NCI-H2029 treated with DMSO at 0.1 percent for 48 hours (cell line): Measurements from ENCODE around the gene GPBP1L1.
"Not testable (repeated sequence)": the region's sequence is repeated elsewhere in the genome, so short reads cannot be mapped to it uniquely, and the experiment has no call there.

ENCODE experiments used
- DNase-seq: peaks from one replicate; lab custom pipeline; 2025; lab: John Stamatoyannopoulos, UW

GPBP1L1 gene

DNA sequence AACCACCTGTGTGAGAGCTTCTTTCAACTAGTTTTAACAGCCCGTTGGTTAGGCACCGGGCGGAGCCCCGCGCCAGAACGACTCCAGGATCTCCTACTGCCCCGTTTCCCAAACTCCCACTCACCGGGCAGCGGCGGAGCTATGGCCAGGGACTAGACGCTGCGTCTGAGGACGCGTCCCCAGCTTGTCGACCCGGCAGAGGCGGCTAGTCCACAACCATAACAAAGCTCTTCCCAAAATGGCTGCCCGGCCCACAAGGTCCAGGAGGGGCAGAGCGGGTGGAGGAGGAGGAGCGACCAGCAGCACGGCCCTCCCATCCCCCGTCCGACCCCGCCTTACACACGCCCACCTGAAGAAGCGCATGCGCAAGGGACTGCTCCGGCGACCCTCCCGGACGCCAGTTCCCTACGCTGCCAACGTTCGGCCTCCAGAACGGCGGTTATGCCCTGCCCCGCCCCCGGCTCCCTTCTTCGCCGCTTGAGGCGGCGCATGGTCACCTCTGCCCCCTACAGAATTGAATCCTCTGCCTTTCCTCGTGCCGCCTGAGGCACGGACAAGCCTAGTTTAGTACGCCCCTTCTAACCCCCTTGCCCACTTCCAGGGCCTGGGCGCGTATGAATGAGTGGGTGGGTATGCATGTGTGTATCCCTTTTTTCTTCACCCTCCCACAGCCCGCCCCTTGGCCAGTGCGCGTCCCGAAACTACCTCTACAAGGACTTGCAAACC is at the start of gene GPBP1L1:
Gene GPBP1L1 (minus strand): TSS at position 246 of the 726 bp plus-strand sequence. CDS start 27,446 bp downstream, outside the sequence.
- peak; percentile 99 for DNase-seq

GRCh38 chr1:45730780-45731319 is 44.5 kb upstream of the GPBP1L1 start:
- DNase-seq = no peak

DNA sequence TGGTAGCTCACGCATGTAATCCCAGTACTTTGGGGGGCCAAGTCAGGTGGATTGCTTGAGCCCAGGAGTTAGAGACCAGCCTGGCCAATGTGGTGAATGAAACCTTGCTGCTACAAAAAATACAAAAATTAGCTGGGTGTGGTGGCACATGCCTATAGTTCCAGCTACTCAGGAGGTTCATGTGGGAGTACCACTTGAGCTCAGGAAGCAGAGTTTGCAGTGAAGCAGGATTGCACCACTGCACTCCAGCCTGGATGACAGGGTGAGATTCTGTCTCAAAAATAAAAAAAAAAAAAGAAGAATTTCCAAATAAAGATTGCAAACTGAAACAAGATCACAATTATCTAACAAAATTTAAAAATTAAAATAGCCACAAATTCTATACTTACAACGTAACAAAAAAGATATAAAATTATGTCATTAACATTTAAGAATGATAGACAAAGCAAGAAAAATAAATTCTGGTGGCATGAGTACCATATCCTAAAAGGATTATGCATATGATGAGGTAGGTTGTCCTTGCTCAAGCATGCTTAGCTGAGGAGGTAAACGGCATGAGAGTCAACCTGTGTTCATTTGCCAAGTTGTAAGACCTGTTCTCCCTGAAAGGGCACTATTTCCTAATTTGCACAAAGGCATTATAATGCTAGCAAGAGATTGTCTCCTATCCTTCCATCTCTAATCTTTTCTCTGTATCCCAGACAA is 43.9 kb upstream of the GPBP1L1 start:
- peak; percentile 71 for DNase-seq

DNA sequence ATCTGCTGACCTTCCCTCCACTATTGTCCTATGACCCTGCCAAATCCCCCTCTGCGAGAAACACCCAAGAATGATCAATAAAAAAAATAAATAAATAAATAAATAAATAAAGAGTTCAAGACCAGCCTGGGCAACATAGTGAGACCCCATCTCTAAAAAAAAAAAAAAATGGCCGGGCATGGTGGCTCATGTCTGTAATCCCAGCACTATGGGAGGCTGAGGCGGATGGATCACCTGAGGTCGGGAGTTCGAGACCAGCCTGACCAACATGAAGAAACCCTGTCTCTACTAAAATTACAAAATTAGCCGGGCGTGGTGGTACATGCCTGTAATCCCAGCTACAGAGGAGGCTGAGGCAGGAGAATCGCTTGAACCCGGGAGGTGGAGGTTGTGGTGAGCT is 39.7 kb upstream of the GPBP1L1 start:
- not testable (repeated sequence) for DNase-seq

DNA sequence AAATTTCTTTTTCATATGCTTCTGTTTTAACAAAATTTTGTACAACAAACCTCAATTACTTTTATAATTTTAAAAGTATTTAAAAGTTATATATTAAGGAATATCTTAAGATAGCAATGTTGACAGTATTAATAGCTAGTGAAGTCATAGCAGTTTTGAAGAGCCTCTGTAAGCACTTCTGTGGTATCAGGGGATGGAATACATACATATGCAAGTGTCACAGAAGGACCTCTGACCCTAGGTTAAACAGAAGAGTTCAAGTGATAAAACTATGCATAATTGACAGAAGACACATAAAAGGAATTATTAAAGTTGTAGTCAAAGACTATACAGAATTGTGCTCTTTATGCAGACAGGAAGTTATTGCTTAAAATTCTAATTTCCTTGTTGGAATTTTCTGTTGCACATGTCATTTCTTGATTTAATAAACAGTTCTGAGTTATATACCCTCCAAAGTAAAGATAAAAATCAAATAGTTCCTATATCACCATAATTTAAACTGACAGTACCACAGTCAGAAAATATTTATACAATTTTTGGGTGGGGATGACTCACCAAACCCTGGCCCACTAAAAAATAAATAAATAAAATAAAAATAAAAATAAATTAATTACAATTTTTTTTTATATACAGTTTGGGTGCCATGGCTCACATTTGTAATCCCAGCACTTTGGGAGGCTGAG is 37.1 kb upstream of the GPBP1L1 start:
- no peak for DNase-seq

- no peak for DNase-seq
Observed at GRCh38 chr1:45722809-45723208, 36.5 kb upstream of the GPBP1L1 start.

DNA sequence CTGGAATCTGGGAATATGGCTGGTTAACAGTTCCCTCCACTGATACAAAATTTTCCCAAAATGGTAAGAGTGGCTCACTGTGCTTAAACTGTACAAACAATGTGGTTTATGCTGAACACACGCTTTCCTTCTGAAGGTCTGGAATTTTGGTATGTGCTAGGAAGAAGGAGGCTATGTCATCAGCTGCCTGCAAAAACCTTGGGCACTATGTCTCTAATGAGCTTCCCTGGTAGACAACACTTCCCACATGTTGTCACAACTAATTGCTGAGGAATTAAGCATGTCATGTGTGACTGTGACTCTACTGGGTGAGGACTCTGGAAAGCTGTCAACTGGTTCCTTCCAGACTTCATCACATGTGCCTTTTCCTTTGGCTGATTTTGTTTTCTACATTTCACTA is 34.9 kb upstream of the GPBP1L1 start:
- no peak for DNase-seq

- DNase-seq = no peak
Observed at GRCh38 chr1:45718289-45718688, 32.0 kb upstream of the GPBP1L1 start.

DNA sequence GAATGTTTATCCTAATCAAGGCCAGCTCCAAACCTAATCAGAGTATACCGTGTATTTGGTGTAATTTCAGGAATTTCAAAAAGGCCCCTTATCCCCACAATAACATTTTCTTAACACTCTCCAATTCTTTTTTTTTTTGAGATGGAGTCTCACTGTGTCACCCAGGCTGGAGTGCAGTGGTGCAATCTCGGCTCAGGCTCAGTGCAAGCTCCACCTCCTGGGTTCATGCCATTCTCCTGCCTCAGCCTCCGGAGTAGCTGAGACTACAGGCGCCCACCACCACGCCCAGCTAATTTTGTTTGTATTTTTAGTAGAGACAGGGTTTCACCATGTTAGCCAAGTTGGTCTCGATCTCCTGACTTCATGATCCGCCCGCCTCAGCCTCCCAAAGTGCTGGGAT is 31.1 kb upstream of the GPBP1L1 start:
- not testable (repeated sequence) for DNase-seq

DNA sequence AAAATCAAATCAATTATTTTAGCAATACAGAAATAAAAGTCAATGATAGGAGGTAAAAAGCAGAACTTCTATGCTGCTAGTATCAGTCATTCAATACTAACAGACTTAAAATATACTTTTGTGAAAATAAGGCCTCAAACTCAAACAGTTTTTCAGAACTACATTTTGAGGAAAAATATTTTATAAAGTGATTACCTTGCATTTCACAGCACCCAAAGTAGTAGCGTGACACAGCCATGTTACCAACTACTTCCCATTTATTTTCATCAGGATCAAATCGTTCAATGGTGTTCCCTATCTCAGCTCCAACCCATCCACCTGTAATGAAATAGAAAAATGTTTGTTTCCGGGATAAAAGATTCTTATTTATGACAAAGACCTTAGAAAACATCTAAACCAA is 30.4 kb upstream of the GPBP1L1 start:
- no peak for DNase-seq

DNA sequence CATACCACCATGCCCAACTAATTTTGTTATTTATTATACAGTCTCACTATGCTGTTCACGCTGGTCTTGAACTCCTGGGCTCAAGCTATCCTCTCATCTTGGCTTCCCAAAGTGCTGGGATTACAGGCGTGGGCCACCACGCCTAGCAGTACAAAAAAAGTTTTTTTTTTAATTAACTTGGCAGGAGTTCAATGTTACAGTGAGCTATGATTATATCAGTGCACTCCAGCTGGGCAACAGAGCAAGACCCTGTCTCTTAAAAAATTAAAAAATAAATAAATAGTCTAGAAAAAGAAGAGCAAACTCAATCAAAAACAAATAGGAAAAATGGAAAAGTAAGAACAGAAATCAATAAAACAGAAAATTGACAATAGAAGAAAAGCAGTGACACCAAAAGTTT is 27.4 kb upstream of the GPBP1L1 start:
- DNase-seq = no peak

- DNase-seq = no peak
Observed at GRCh38 chr1:45704637-45705036, 18.3 kb upstream of the GPBP1L1 start.

DNA sequence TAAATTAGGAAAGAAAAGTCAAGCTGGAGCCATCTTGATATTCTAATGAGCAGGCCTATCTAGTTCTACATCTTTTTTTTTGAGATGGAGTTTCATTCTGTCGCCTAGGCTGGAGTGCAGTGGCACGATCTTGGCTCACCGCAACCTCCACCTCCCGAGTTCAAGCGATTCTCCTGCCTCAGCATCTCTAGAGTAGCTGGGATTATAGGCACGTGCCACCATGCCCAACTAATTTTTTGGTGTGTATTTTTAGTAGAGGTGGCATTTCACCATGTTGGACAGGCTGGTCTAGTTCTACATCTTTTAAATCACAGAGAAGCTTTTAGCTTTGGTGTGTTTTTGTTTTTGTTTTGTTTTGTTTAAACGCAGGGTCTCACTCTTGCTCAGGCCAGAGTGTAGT is 8.5 kb upstream of the GPBP1L1 start:
- DNase-seq = no peak

GRCh38 chr1:45693811-45694210 is 7.5 kb upstream of the GPBP1L1 start:
- not testable (repeated sequence) for DNase-seq

DNA sequence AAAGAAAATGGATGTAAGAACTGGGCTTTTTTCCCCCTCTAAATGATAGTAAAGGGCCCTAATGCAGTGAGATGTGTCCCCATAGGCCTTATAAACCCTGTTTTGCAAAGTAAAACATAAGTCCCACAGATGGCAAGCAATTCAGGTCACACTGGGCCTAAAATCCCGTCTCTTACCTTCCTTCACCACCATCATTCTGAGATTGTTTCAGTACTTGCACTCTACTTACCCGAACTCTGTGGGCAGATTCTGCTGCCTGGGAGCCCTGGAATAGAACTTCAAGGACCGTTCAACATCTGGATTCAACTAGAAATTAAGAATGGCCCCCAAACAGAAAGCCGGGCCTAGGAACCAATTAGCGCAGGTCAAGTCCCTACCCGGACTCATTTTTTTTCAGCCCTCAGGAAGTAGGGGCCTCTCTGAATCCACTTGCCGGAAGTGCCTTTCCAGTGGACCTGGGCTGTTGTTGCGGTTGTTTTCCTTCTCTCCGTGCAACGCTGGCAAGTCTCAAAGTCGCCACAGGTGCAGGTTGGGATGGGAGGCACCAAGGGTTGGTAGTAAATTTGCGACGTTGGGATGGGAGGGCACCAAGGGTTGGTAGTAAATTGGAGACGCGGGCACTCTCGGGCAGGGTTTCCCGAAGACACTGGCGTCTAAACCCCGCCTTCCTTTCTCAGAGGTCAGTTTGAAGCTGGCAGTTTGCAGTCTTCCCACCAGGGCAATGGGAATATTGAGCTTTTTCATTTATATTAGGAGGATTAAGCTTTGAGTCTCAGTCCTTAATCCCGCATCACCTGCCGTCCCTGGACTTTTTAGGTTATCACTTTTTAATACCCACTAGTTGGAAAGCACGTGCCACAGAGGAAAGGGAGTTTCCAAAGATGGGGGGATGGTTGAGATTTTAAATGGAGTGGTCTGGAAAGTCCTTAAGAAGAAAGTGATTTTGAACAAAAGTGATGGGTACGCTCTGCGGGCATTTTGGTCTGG is 1.7 kb upstream of the GPBP1L1 start, which contains the start of gene TMEM69:
Gene TMEM69 (plus strand): TSS at position 428 of the 987 bp plus-strand sequence. CDS start 2,888 bp downstream, outside the sequence.
- DNase-seq = peak; percentile 96

DNA sequence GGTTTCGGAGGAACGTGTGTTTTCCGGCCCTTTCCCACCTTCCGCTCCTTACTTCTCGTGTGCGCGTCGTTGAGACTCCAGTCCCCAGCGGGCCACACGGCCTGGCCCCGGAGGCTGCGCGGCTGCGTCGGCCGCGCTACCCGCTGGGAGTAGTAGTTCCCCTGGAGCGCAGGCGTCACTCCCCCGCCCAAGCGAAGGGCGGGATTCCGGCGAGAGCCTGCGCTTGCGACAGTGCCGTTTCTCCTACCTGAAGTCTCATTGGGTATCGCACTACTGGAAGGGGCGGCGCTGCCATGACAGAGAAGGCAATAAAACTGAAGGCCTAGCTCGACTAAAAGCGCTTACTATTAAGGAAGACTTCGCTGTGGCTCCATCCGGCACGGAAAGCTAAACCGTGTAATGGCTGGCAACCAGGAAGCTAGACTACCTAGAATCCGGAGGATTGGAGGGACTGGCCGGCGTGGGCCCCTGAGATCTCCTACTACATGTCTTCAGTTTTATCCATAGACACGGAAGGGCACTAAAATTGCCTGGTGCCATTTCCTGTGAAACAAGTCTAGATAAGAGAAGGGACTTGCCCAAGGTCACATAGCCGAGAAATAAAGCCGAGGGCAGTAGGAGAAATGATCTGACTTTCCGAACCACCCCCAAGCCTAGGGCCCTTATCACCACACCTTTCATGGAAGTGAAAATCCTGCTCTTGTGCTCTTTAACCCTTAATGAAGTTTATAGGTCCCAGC is 851 bp upstream of the GPBP1L1 start:
- peak; percentile 99 for DNase-seq

DNA sequence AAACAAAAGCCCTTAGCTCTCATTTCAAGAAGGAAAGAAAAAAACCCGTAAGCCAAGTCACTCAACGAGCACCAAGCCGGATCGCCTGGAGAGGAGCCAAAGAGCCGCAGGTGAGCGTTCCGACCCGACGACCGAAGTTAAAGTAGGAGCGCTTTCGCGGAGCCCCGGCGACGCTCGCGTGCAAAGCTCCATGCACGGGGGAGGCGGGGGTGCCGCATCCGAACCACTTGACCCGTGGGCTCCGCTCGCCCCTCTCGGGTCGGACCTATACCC is 382 bp downstream of the GPBP1L1 start:
- DNase-seq = peak; percentile 81

GRCh38 chr1:45685308-45686014 is 872 bp downstream of the GPBP1L1 start:
- DNase-seq = no peak

GRCh38 chr1:45684402-45684801 is 1.9 kb downstream of the GPBP1L1 start:
- no peak for DNase-seq

- no peak for DNase-seq
Observed at GRCh38 chr1:45682942-45683341, 3.4 kb downstream of the GPBP1L1 start.
